MCF 10A (cell line): Measurements from ENCODE around the gene ZNF490. TPM values are rescaled to one million over a fixed set of nuclear protein-coding genes. Genes with fewer than 3 reads are reported as not detected.
"Not testable (repeated sequence)": the region's sequence is repeated elsewhere in the genome, so short reads cannot be mapped to it uniquely, and the experiment has no call there.

ENCODE experiments used
- BruUV-seq: library from RNA; stranded (reverse); fragments of 400-500 nt; replicated peaks from 2 replicates; lab custom pipeline; 2021; lab: Mats Ljungman, UMichigan
- CTCF ChIA-PET: fragments of 300-600 bp; sonication (Branson Sonifier 250); formaldehyde crosslinking; extraction: SDS; loops from one replicate; lab custom pipeline; 2021; ENCODE audit warnings: antibody characterized with exemption, inconsistent platforms; lab: Yijun Ruan, JAX
- POLR2A ChIA-PET: fragments of 300-600, 350-650 bp; sonication (Branson Sonifier 250); formaldehyde crosslinking; extraction: SDS; loops from one replicate; lab custom pipeline; 2020; ENCODE audit warnings: antibody characterized with exemption, inconsistent platforms; lab: Yijun Ruan, JAX
- DNase-seq: peaks from one replicate; pipeline ENCODE4 v3.0.0-alpha.2; 2018; ENCODE audit not compliant: unreplicated experiment
- H3K27ac Mint-ChIP-seq: one replicate; pipeline ENCODE4 v1.8.0; 2022; ENCODE audit warnings: mild to moderate bottlenecking, low read depth, mixed read lengths; ENCODE audit not compliant: unreplicated experiment
- H3K27me3 Mint-ChIP-seq: one replicate; pipeline ENCODE4 v1.8.0; 2022; ENCODE audit warnings: mixed read lengths; ENCODE audit not compliant: insufficient read depth, unreplicated experiment
- H3K36me3 Mint-ChIP-seq: one replicate; pipeline ENCODE4 v1.8.0; 2022; ENCODE audit warnings: mild to moderate bottlenecking, moderate library complexity, mixed read lengths; ENCODE audit not compliant: insufficient read depth, unreplicated experiment
- H3K4me1 Mint-ChIP-seq: one replicate; pipeline ENCODE4 v1.8.0; 2022; ENCODE audit warnings: mixed read lengths; ENCODE audit not compliant: insufficient read depth, unreplicated experiment
- H3K4me3 Mint-ChIP-seq: one replicate; pipeline ENCODE4 v1.8.0; 2022; ENCODE audit warnings: mild to moderate bottlenecking, moderate library complexity, mixed read lengths; ENCODE audit not compliant: unreplicated experiment
- H3K9me3 Mint-ChIP-seq: one replicate; pipeline ENCODE4 v1.8.0; 2022; ENCODE audit warnings: mixed read lengths; ENCODE audit not compliant: unreplicated experiment
- intact Hi-C: fragments of 100-400 bp; cut with micrococcal nuclease; formaldehyde crosslinking; loops from 2 replicates; pipeline ENCODE4 v1.14.1; 2022
- total RNA-seq: library from RNA; stranded (reverse); gene quantifications from 2 replicates; pipeline ENCODE4 v1.2.3, GENCODE V29; 2022
- TF ChIP-seq, protein P1 (sequence below): fragments of 200-600 bp; IDR thresholded peaks from one replicate; pipeline ENCODE4 v1.8.0; 2022; ENCODE audit warnings: antibody characterized with exemption, mild to moderate bottlenecking; ENCODE audit not compliant: unreplicated experiment

The ZNF490 gene
- total RNA-seq, 1 experiment from 2014 or later: 8.4 TPM

- Mint-ChIP-seq H3K9me3 (peaks cover 9% of the 10 kb centered on the region), H3K4me3 (no peak overlapping the region), H3K36me3 (peaks cover 58% of the 10 kb centered on the region), H3K27ac (no peak overlapping the region), H3K27me3 (no peaks in the 10 kb centered on the region), H3K4me1 (no peaks in the 10 kb centered on the region)
- ChIA-PET CTCF (interaction anchor here (0.7 kb wide), 1 partner anchor 11 kb away, joined by 3 read pairs; no protein-coding TSS in a partner anchor), POLR2A (interaction anchor here (1.1 kb wide), 1 partner anchor 20 kb away, joined by 3 read pairs; no protein-coding TSS in a partner anchor)
- intact Hi-C loops: no loop called here
- TF ChIP-seq, protein P1, sequence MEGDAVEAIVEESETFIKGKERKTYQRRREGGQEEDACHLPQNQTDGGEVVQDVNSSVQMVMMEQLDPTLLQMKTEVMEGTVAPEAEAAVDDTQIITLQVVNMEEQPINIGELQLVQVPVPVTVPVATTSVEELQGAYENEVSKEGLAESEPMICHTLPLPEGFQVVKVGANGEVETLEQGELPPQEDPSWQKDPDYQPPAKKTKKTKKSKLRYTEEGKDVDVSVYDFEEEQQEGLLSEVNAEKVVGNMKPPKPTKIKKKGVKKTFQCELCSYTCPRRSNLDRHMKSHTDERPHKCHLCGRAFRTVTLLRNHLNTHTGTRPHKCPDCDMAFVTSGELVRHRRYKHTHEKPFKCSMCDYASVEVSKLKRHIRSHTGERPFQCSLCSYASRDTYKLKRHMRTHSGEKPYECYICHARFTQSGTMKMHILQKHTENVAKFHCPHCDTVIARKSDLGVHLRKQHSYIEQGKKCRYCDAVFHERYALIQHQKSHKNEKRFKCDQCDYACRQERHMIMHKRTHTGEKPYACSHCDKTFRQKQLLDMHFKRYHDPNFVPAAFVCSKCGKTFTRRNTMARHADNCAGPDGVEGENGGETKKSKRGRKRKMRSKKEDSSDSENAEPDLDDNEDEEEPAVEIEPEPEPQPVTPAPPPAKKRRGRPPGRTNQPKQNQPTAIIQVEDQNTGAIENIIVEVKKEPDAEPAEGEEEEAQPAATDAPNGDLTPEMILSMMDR: no peak
- DNase-seq: no peak
- BruUV-seq: no TSS peak
Measured at GRCh38 chr19:12578641-12579040, 32.0 kb downstream of the ZNF490 start.

DNA sequence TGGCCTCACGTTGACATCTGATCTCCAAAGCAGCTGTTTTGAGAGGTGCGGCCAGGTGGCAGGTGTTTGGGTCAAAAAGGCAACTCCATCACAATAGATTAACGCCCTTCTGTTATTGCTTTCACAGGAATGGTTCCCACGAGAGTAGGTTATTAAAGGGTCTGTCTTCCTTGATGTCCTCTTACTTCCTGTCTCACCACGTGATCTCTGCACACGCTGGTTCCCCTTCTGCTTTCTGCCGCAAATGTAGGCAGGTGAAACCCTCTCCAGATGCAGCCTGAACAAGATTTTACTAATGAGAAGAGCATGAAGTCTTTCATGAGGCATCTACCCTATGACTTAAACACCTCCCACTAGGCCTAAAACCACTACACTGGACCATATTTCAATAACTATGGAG, 36.6 kb downstream of the ZNF490 start:
- BruUV-seq: no TSS peak
- H3K36me3 Mint-ChIP-seq: peaks cover 13% of the 10 kb centered on the region
- ChIA-PET POLR2A (no interaction called here), CTCF (interaction anchor here (2.4 kb wide), 1 partner anchor 9 kb away, joined by 15 read pairs; no protein-coding TSS in a partner anchor)
- H3K4me3 Mint-ChIP-seq: no peak overlapping the region
- H3K4me1 Mint-ChIP-seq: no peaks in the 10 kb centered on the region
- H3K27me3 Mint-ChIP-seq: no peaks in the 10 kb centered on the region
- no peak overlapping the region for H3K27ac Mint-ChIP-seq
- TF ChIP-seq, protein P1: no peak
- intact Hi-C loops: no loop called here
- no peak for DNase-seq
- H3K9me3 Mint-ChIP-seq: peaks cover 9% of the 10 kb centered on the region

DNA sequence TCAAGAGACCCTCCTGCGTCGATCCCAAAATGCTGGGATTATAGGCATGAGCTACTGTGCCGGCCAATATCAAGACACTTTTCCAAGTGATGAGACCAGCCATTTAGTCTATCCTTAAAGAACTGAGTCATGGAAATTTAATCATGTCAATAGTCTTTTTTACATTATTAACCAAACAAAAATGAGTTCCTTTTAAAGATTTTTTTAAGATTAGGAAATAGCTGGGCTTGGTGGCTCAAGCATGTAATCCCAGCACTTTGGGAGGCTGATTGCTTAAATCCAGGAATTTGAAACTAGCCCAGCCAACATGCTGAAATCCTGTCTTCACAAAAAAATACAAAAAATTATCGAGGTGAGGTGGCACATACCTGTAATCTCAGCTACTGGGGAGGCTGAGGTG, 42.7 kb downstream of the ZNF490 start:
- POLR2A ChIA-PET: interaction anchor here (1.4 to 1.8 kb wide), 2 partner anchors 16 to 43 kb away, joined by 3 to 7 read pairs; partner anchors contain the start of genes ZNF490 and ZNF791
- TF ChIP-seq, protein P1: no peak
- Mint-ChIP-seq H3K27ac (no peak overlapping the region), H3K4me3 (no peak overlapping the region), H3K36me3 (no peaks in the 10 kb centered on the region), H3K4me1 (peaks cover 6% of the 10 kb centered on the region), H3K9me3 (no peaks in the 10 kb centered on the region), H3K27me3 (no peaks in the 10 kb centered on the region)
- intact Hi-C loops: no loop called here
- no TSS peak for BruUV-seq
- no peak for DNase-seq
- CTCF ChIA-PET: interaction anchor here (0.6 to 0.9 kb wide), 4 partner anchors 10 to 1991 kb away, joined by 3 to 5 read pairs (median 4); no protein-coding TSS in a partner anchor

DNA sequence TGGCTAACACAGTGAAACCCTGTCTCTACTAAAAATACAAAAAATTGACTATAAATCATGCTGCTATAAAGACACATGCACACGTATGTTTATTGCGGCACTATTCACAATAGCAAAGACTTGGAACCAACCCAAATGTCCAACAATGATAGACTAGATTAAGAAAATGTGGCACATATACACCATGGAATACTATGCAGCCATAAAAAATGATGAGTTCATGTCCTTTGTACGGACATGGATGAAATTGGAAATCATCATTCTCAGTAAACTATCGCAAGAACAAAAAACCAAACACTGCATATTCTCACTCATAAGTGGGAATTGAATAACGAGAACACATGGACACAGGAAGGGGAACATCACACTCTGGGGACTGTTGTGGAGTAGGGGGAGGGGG, 44.2 kb downstream of the ZNF490 start:
- DNase-seq, intact Hi-C loops, H3K27ac Mint-ChIP-seq, CTCF ChIA-PET, H3K36me3 Mint-ChIP-seq, H3K4me1 Mint-ChIP-seq, BruUV-seq, POLR2A ChIA-PET, H3K27me3 Mint-ChIP-seq, H3K4me3 Mint-ChIP-seq, H3K9me3 Mint-ChIP-seq: not testable (repeated sequence)
